HL-60 (cell line): ENCODE measurements around the gene ZMIZ1.

ENCODE experiments used
- DNase-seq, 2 experiments: peaks; one replicate each; pipeline ENCODE4 v3.0.0-alpha.2; 2010 to 2020; ENCODE audit warnings: low read depth in 1 of 2, low spot score in 1 of 2
- H3K27ac ChIP-seq: fragments of 250-450 bp; sonication (Bioruptor Pico); replicated peaks from 2 replicates; pipeline ENCODE4 v1.5.1; 2020; ENCODE audit warnings: mild to moderate bottlenecking, moderate library complexity
- H3K27me3 ChIP-seq: fragments of 250-450 bp; sonication (Bioruptor Pico); 2 replicates; pipeline ENCODE4 v1.5.1; 2021; ENCODE audit warnings: mild to moderate bottlenecking, moderate library complexity; ENCODE audit not compliant: insufficient read depth, poor library complexity, severe bottlenecking
- H3K4me3 ChIP-seq: replicated peaks from 2 replicates; pipeline ENCODE4 v1.5.1; 2011; ENCODE audit warnings: mild to moderate bottlenecking, control low read depth, low read length; ENCODE audit not compliant: insufficient read depth
- CTCF ChIP-seq: IDR thresholded peaks from one replicate; pipeline ENCODE4 v1.5.1; 2011; ENCODE audit warnings: low read length, control low read depth, inconsistent platforms; ENCODE audit not compliant: insufficient read depth
- GABPA ChIP-seq: IDR thresholded peaks from 2 replicates; pipeline ENCODE4 v1.6.1; 2012; ENCODE audit warnings: low read depth
- POLR2AphosphoS5 ChIP-seq: IDR thresholded peaks from 2 replicates; pipeline ENCODE4 v1.6.1; 2012; ENCODE audit warnings: low read depth
- SPI1 ChIP-seq: IDR thresholded peaks from 2 replicates; pipeline ENCODE4 v1.6.1; 2012; ENCODE audit warnings: low read depth, mild to moderate bottlenecking, borderline replicate concordance
- TF ChIP-seq, protein P1 (sequence below): IDR thresholded peaks from 2 replicates; pipeline ENCODE4 v1.6.1; 2012; ENCODE audit warnings: low read depth; ENCODE audit not compliant: insufficient replicate concordance

Gene ZMIZ1

DNA sequence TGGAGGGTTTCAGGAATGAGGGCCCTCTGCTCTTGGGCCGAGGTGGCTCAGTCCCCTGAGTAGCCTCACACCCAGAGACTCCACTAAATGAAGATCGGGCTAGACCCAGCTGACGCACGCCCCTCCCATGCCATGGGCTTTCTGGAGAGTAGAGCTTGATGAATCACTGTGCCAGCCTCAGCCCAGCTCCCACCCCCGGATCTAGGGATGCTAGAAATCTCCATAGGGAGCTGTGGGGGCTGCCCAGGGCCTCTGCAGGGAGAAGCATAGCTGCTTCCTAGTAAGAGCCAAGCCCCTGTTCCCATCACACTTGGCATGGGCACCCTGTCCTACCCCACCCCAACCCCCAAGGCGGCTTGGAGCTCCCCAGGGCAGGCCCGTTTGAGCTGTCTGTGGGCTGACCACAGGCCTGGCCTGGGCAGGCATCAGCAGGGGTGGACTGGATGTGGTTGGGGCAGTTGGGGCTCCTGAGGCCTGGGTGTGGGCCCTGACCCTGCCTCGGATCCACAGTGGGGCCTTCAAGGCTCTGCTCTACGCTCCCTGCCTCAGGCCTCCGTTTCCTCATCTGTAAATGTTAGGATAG, 121.2 kb downstream of the ZMIZ1 start:
- TF ChIP-seq GABPA, result no peak
- TF ChIP-seq POLR2AphosphoS5, result no peak
- TF ChIP-seq CTCF, result no peak
- no peak for TF ChIP-seq SPI1
- TF ChIP-seq, protein P1, sequence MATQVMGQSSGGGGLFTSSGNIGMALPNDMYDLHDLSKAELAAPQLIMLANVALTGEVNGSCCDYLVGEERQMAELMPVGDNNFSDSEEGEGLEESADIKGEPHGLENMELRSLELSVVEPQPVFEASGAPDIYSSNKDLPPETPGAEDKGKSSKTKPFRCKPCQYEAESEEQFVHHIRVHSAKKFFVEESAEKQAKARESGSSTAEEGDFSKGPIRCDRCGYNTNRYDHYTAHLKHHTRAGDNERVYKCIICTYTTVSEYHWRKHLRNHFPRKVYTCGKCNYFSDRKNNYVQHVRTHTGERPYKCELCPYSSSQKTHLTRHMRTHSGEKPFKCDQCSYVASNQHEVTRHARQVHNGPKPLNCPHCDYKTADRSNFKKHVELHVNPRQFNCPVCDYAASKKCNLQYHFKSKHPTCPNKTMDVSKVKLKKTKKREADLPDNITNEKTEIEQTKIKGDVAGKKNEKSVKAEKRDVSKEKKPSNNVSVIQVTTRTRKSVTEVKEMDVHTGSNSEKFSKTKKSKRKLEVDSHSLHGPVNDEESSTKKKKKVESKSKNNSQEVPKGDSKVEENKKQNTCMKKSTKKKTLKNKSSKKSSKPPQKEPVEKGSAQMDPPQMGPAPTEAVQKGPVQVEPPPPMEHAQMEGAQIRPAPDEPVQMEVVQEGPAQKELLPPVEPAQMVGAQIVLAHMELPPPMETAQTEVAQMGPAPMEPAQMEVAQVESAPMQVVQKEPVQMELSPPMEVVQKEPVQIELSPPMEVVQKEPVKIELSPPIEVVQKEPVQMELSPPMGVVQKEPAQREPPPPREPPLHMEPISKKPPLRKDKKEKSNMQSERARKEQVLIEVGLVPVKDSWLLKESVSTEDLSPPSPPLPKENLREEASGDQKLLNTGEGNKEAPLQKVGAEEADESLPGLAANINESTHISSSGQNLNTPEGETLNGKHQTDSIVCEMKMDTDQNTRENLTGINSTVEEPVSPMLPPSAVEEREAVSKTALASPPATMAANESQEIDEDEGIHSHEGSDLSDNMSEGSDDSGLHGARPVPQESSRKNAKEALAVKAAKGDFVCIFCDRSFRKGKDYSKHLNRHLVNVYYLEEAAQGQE, result no peak
- no peaks in the 10 kb centered on the region for H3K27me3 ChIP-seq
- H3K4me3 ChIP-seq, result no peak overlapping the region
- H3K27ac ChIP-seq, result no peak overlapping the region
- DNase-seq, result no peak

DNA sequence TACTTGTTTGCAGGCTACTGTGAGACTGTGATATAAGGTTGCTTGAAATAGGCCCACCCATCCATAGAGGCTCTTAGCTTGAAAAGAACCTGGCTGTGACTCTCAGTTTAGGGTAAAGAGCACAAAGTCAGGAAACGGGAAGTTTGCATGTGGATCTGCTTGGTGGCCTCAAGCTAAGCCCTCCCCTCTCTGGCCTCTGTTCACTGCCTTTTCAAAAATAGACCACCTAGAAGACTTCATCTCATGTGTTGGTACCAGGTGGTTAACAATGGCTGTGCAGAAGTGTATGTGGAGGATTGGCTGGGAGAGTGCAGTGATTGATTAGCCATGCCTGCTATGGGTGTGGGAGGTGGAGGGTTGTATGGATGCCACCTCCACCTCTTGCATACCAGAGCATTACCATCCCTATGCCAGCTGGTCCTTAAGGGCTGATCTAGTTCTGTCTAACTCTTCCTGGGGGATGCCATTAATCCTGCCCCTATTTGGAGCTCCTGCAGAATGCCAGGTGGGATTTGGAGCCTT, 122.0 kb downstream of the ZMIZ1 start:
- Histone ChIP-seq H3K27ac (no peak overlapping the region), H3K27me3 (no peaks in the 10 kb centered on the region), H3K4me3 (no peak overlapping the region)
- TF ChIP-seq, protein P1, result no peak
- no peak for TF ChIP-seq CTCF
- no peak for TF ChIP-seq GABPA
- no peak for TF ChIP-seq SPI1
- TF ChIP-seq POLR2AphosphoS5, result no peak
- no peak for DNase-seq

- Histone ChIP-seq H3K4me3 (no peak overlapping the region), H3K27ac (no peak overlapping the region), H3K27me3 (no peaks in the 10 kb centered on the region)
- DNase-seq, result no peak
- TF ChIP-seq, protein P1, result no peak
- TF ChIP-seq POLR2AphosphoS5 (no peak), CTCF (no peak), GABPA (no peak), SPI1 (no peak)
These were observed 123.3 kb downstream of the ZMIZ1 start for GRCh38 chr10:79191951-79192676.
